Stimulated activated naive CD8-positive, alpha-beta T cell treated with anti-CD3 and anti-CD28 coated beads, Interleukin-15, amount 100 ng/mL, for 72 hours (primary cell): ENCODE results near the gene KLHL17.

Source experiments
- ATAC-seq: fragments of 150-1000 bp; cut with Tn5 transposase; 2 replicates; pipeline ENCODE4 v1.10.0; 2021; ENCODE audit warnings: mild to moderate bottlenecking, moderate library complexity
- DNase-seq, 2 donors: peaks; one replicate each; pipeline ENCODE4 v3.0.0; 2021 to 2022
- H3K27ac Mint-ChIP-seq, 2 donors: one replicate each; pipeline ENCODE4 v1.8.0; 2022; ENCODE audit warnings: mild to moderate bottlenecking in 2 of 2, mixed read lengths in 2 of 2, moderate library complexity in 2 of 2
- H3K27me3 Mint-ChIP-seq: one replicate; pipeline ENCODE4 v1.8.0; 2022; ENCODE audit warnings: mixed read lengths
- H3K4me1 Mint-ChIP-seq: one replicate; pipeline ENCODE4 v1.8.0; 2022; ENCODE audit warnings: mild to moderate bottlenecking, mixed read lengths
- H3K4me3 Mint-ChIP-seq, 2 donors: one replicate each; pipeline ENCODE4 v1.8.0; 2022; ENCODE audit warnings: mild to moderate bottlenecking in 2 of 2, mixed read lengths in 2 of 2, moderate library complexity in 1 of 2
- H3K9me3 Mint-ChIP-seq, 2 donors: one replicate each; pipeline ENCODE4 v1.8.0; 2022; ENCODE audit warnings: mixed read lengths in 2 of 2

The KLHL17 gene

GRCh38 chr1:952201-952600 is 8.2 kb upstream of the KLHL17 start:
- no peak overlapping the region for H3K27ac Mint-ChIP-seq
- H3K9me3 Mint-ChIP-seq, result no peaks in the 10 kb centered on the region
- no peaks in the 10 kb centered on the region for H3K27me3 Mint-ChIP-seq
- peaks cover 14% of the 10 kb centered on the region for H3K4me1 Mint-ChIP-seq
- no peak for DNase-seq
- ATAC-seq, result no peak
- H3K4me3 Mint-ChIP-seq, result no peak overlapping the region

GRCh38 chr1:952603-953002 is 7.8 kb upstream of the KLHL17 start:
- ATAC-seq (no peak), DNase-seq (no peak)
- Mint-ChIP-seq H3K4me1 (peaks cover 18% of the 10 kb centered on the region), H3K27me3 (no peaks in the 10 kb centered on the region), H3K4me3 (no peak overlapping the region), H3K9me3 (no peaks in the 10 kb centered on the region), H3K27ac (no peak overlapping the region)

GRCh38 chr1:953524-954320 is 6.7 kb upstream of the KLHL17 start:
- no peaks in the 10 kb centered on the region for H3K9me3 Mint-ChIP-seq
- ATAC-seq (no peak), DNase-seq (no peak)
- no peak overlapping the region for H3K4me3 Mint-ChIP-seq
- H3K27ac Mint-ChIP-seq, result no peak overlapping the region
- H3K4me1 Mint-ChIP-seq, result peaks cover 29% of the 10 kb centered on the region
- no peaks in the 10 kb centered on the region for H3K27me3 Mint-ChIP-seq

GRCh38 chr1:954927-955326 is 5.5 kb upstream of the KLHL17 start:
- H3K27me3 Mint-ChIP-seq, result no peaks in the 10 kb centered on the region
- H3K4me1 Mint-ChIP-seq, result peaks cover 30% of the 10 kb centered on the region
- no peaks in the 10 kb centered on the region for H3K9me3 Mint-ChIP-seq
- H3K4me3 Mint-ChIP-seq, result no peak overlapping the region
- no peak for ATAC-seq
- DNase-seq, result no peak
- no peak overlapping the region for H3K27ac Mint-ChIP-seq

- H3K27me3 Mint-ChIP-seq, result no peaks in the 10 kb centered on the region
- H3K27ac Mint-ChIP-seq, result no peak overlapping the region
- no peaks in the 10 kb centered on the region for H3K9me3 Mint-ChIP-seq
- DNase-seq (no peak), ATAC-seq (no peak)
- H3K4me1 Mint-ChIP-seq, result peaks cover 30% of the 10 kb centered on the region
- H3K4me3 Mint-ChIP-seq, result no peak overlapping the region
These were observed 4.9 kb upstream of the KLHL17 start for GRCh38 chr1:955474-955873.

- H3K4me1 Mint-ChIP-seq, result peaks cover 34% of the 10 kb centered on the region
- no peak for ATAC-seq
- no peak for DNase-seq
- no peak overlapping the region for H3K4me3 Mint-ChIP-seq
- no peaks in the 10 kb centered on the region for H3K27me3 Mint-ChIP-seq
- no peaks in the 10 kb centered on the region for H3K9me3 Mint-ChIP-seq
- H3K27ac Mint-ChIP-seq, result no peak overlapping the region
These were observed 3.7 kb upstream of the KLHL17 start for GRCh38 chr1:956636-957035.

GRCh38 chr1:958823-959730 is 1.3 kb upstream of the KLHL17 start, which contains the start of gene NOC2L:
TSS of gene NOC2L (minus strand) at chr1:959256. CDS start at chr1:959240, 16 bp downstream.
- ATAC-seq (peak; percentile 85), DNase-seq (peak; percentile 91 to 93)
- H3K27ac Mint-ChIP-seq, result peak within 1 kb of the TSS; percentile 89
- no peaks in the 10 kb centered on the region for H3K9me3 Mint-ChIP-seq
- H3K4me1 Mint-ChIP-seq, result peaks cover 36% of the 10 kb centered on the region
- H3K27me3 Mint-ChIP-seq, result no peaks in the 10 kb centered on the region
- peak within 1 kb of the TSS; percentile 92 to 97 for H3K4me3 Mint-ChIP-seq

- Mint-ChIP-seq H3K9me3 (no peaks in the 10 kb centered on the region), H3K27me3 (no peaks in the 10 kb centered on the region), H3K4me3 (peak overlapping the region; percentile 92 to 97), H3K4me1 (peaks cover 36% of the 10 kb centered on the region), H3K27ac (peak overlapping the region in 1 of 2 donors; percentile 88)
- ATAC-seq (peak; percentile 19), DNase-seq (no peak)
These were observed 537 bp upstream of the KLHL17 start for GRCh38 chr1:959731-960362.

- H3K4me3 Mint-ChIP-seq, result peak overlapping the region; percentile 50 to 57
- H3K27me3 Mint-ChIP-seq, result no peaks in the 10 kb centered on the region
- ATAC-seq, result no peak
- no peak overlapping the region for H3K27ac Mint-ChIP-seq
- DNase-seq, result no peak
- H3K9me3 Mint-ChIP-seq, result no peaks in the 10 kb centered on the region
- H3K4me1 Mint-ChIP-seq, result peaks cover 43% of the 10 kb centered on the region
These were observed 817 bp downstream of the KLHL17 start for GRCh38 chr1:961132-961669.

GRCh38 chr1:962381-963300 is 2.3 kb downstream of the KLHL17 start:
- Mint-ChIP-seq H3K4me3 (peak overlapping the region; percentile 42 to 55), H3K27ac (no peak overlapping the region), H3K9me3 (no peaks in the 10 kb centered on the region), H3K27me3 (no peaks in the 10 kb centered on the region), H3K4me1 (peaks cover 41% of the 10 kb centered on the region)
- ATAC-seq (no peak), DNase-seq (no peak)

GRCh38 chr1:963301-963651 is 2.9 kb downstream of the KLHL17 start:
- Mint-ChIP-seq H3K4me1 (peaks cover 35% of the 10 kb centered on the region), H3K9me3 (no peaks in the 10 kb centered on the region), H3K27ac (no peak overlapping the region), H3K4me3 (no peak overlapping the region), H3K27me3 (peaks cover 4% of the 10 kb centered on the region)
- no peak for DNase-seq
- ATAC-seq, result no peak

GRCh38 chr1:963746-964525 is 3.6 kb downstream of the KLHL17 start:
- ATAC-seq, result no peak
- H3K4me1 Mint-ChIP-seq, result peaks cover 30% of the 10 kb centered on the region
- H3K27ac Mint-ChIP-seq, result no peak overlapping the region

GRCh38 chr1:964691-965525 is 4.5 kb downstream of the KLHL17 start:
- DNase-seq (no peak), ATAC-seq (no peak)
- no peak overlapping the region for H3K27ac Mint-ChIP-seq
- no peak overlapping the region for H3K4me3 Mint-ChIP-seq
- H3K9me3 Mint-ChIP-seq, result no peaks in the 10 kb centered on the region
- peaks cover 20% of the 10 kb centered on the region for H3K27me3 Mint-ChIP-seq
- H3K4me1 Mint-ChIP-seq, result peaks cover 30% of the 10 kb centered on the region

More at GRCh38 chr1:963746-964525, 3.6 kb downstream of the KLHL17 start:
- DNase-seq, result no peak
- no peak overlapping the region for H3K4me3 Mint-ChIP-seq
- peaks cover 11% of the 10 kb centered on the region for H3K27me3 Mint-ChIP-seq
- H3K9me3 Mint-ChIP-seq, result no peaks in the 10 kb centered on the region
